AG04450 (cell line): Measurements from ENCODE around the gene TH. TPM values are rescaled to one million over a fixed set of nuclear protein-coding genes. Genes with fewer than 3 reads are reported as not detected.

Experiments used
- CTCF ChIA-PET: fragments of 300-600, 350-600 bp; formaldehyde crosslinking; extraction: SDS; loops from one replicate; lab custom pipeline; 2022; ENCODE audit warnings: antibody characterized with exemption, inconsistent platforms; lab: Charles Lee
- POLR2A ChIA-PET: fragments of 350-600 bp; formaldehyde crosslinking; extraction: SDS; loops from one replicate; lab custom pipeline; 2021; ENCODE audit warnings: antibody characterized with exemption, inconsistent platforms; lab: Yijun Ruan, JAX
- DNase-seq: peaks from one replicate; pipeline ENCODE4 v3.0.0-alpha.2; 2011; ENCODE audit warnings: low read depth, low spot score
- H3K27ac ChIP-seq: one replicate; pipeline ENCODE4 v1.5.1; 2012; ENCODE audit warnings: low read depth, low read length, control low read depth
- H3K27me3 ChIP-seq: one replicate; pipeline ENCODE4 v1.6.0; 2012; ENCODE audit warnings: low read length; ENCODE audit not compliant: control insufficient read depth, insufficient read depth
- H3K4me3 ChIP-seq: 2 replicates; pipeline ENCODE4 v1.5.1; 2011; ENCODE audit warnings: mild to moderate bottlenecking, low read depth, low read length, control low read depth
- H3K9me3 ChIP-seq: 2 replicates; pipeline ENCODE4 v1.5.1; 2012; ENCODE audit warnings: low read length; ENCODE audit not compliant: control insufficient read depth, insufficient read depth
- CTCF ChIP-seq: IDR thresholded peaks from 2 replicates; pipeline ENCODE4 v1.5.1; 2011; ENCODE audit warnings: low read depth, low read length, control low read depth, inconsistent platforms
- polyA plus RNA-seq: library from polyadenylated mRNA; depleted of rRNA; stranded (reverse); fragments of >200 nt; gene quantifications from 2 replicates; pipeline ENCODE4 v1.2.3, GENCODE V29; 2011

TH gene
- polyA plus RNA-seq, 1 experiment: not detected

- peaks cover 21% of the 10 kb centered on the region for H3K27me3 ChIP-seq
- H3K9me3 ChIP-seq: peaks cover 3% of the 10 kb centered on the region; the same call in 1 of the 2 replicates
- H3K4me3 ChIP-seq: no peak overlapping the region
- POLR2A ChIA-PET: no interaction called here
- no peak for DNase-seq
- TF ChIP-seq CTCF: no peak
- no peak overlapping the region for H3K27ac ChIP-seq
- CTCF ChIA-PET: interaction anchor here (3.9 kb wide), 1 partner anchor 233 kb away, joined by 27 read pairs; no protein-coding TSS in a partner anchor
Observed at GRCh38 chr11:2187280-2187707, 15.7 kb upstream of the TH start.

- H3K27ac ChIP-seq: no peak overlapping the region
- peaks cover 3% of the 10 kb centered on the region; the same call in 1 of the 2 replicates for H3K9me3 ChIP-seq
- CTCF ChIA-PET: interaction anchor here (0.6 to 3.9 kb wide), 6 partner anchors 8 to 236 kb away, joined by 3 to 27 read pairs (median 3); no protein-coding TSS in a partner anchor
- peak; percentile 31 for TF ChIP-seq CTCF
- H3K27me3 ChIP-seq: peaks cover 21% of the 10 kb centered on the region
- no peak overlapping the region for H3K4me3 ChIP-seq
- POLR2A ChIA-PET: no interaction called here
- DNase-seq: no peak
Observed at GRCh38 chr11:2186669-2187279, 15.2 kb upstream of the TH start.

GRCh38 chr11:2185324-2186085 lies 13.9 kb upstream of the TH start:
- Histone ChIP-seq H3K27me3 (peaks cover 18% of the 10 kb centered on the region), H3K27ac (no peak overlapping the region), H3K9me3 (peaks cover 3% of the 10 kb centered on the region; the same call in 1 of the 2 replicates), H3K4me3 (no peak overlapping the region)
- no peak for DNase-seq
- ChIA-PET CTCF (interaction anchor here (0.9 to 3.9 kb wide), 4 partner anchors 9 to 235 kb away, joined by 3 to 27 read pairs (median 4); no protein-coding TSS in a partner anchor), POLR2A (no interaction called here)
- TF ChIP-seq CTCF: no peak

- TF ChIP-seq CTCF: no peak
- DNase-seq: no peak
- Histone ChIP-seq H3K27me3 (peaks cover 13% of the 10 kb centered on the region), H3K27ac (no peak overlapping the region), H3K9me3 (peaks cover 3% of the 10 kb centered on the region; the same call in 1 of the 2 replicates), H3K4me3 (no peak overlapping the region)
- POLR2A ChIA-PET: no interaction called here
- CTCF ChIA-PET: interaction anchor here (1.0 kb wide), 1 partner anchor 237 kb away, joined by 3 read pairs; no protein-coding TSS in a partner anchor
Observed at GRCh38 chr11:2182692-2183474, 11.3 kb upstream of the TH start.
